GM19455 (cell line): ENCODE measurements around the gene PYCARD.
"Not testable (repeated sequence)": the region's sequence is repeated elsewhere in the genome, so short reads cannot be mapped to it uniquely, and the experiment has no call there.

Source experiments
- ATAC-seq: cut with Tn5 transposase; IDR thresholded peaks from one replicate; pipeline ENCODE4 v1.9.1; 2021; ENCODE audit not compliant: unreplicated experiment

Gene PYCARD

GRCh38 chr16:31202414-31203375 is at the start of gene PYCARD:
Gene PYCARD, minus strand, starts transcription at chr16:31202760. Its CDS starts 70 bp downstream, at chr16:31202690.
- peak; percentile 42 for ATAC-seq

GRCh38 chr16:31251435-31251834 is 48.9 kb upstream of the PYCARD start:
- ATAC-seq, result no peak

- ATAC-seq, result no peak
Measured at GRCh38 chr16:31250782-31251384, 48.3 kb upstream of the PYCARD start.

- ATAC-seq, result no peak
Measured at GRCh38 chr16:31248344-31248743, 45.8 kb upstream of the PYCARD start.

- no peak for ATAC-seq
Measured at GRCh38 chr16:31246296-31246695, 43.7 kb upstream of the PYCARD start.

GRCh38 chr16:31245598-31245997 is 43.0 kb upstream of the PYCARD start:
- not testable (repeated sequence) for ATAC-seq

GRCh38 chr16:31243734-31244670 is 41.4 kb upstream of the PYCARD start:
- no peak for ATAC-seq

GRCh38 chr16:31242206-31242605 is 39.6 kb upstream of the PYCARD start:
- ATAC-seq, result no peak

- ATAC-seq, result no peak
Measured at GRCh38 chr16:31238041-31238440, 35.5 kb upstream of the PYCARD start.

- no peak for ATAC-seq
Measured at GRCh38 chr16:31229501-31229900, 26.9 kb upstream of the PYCARD start.

GRCh38 chr16:31228206-31228605 is 25.6 kb upstream of the PYCARD start:
- ATAC-seq, result no peak

GRCh38 chr16:31225193-31225592 is 22.6 kb upstream of the PYCARD start:
- no peak for ATAC-seq

GRCh38 chr16:31224092-31224955 is 21.8 kb upstream of the PYCARD start:
- ATAC-seq, result no peak

- no peak for ATAC-seq
Measured at GRCh38 chr16:31223044-31223443, 20.5 kb upstream of the PYCARD start.

- no peak for ATAC-seq
Measured at GRCh38 chr16:31221357-31222160, 19.0 kb upstream of the PYCARD start.

GRCh38 chr16:31219154-31219741 is 16.7 kb upstream of the PYCARD start:
- ATAC-seq, result no peak

GRCh38 chr16:31217136-31217530 is 14.6 kb upstream of the PYCARD start:
- no peak for ATAC-seq

GRCh38 chr16:31216422-31217135 is 14.0 kb upstream of the PYCARD start, which contains the start of gene PYDC1:
Gene PYDC1, minus strand, starts transcription at chr16:31217135. Its CDS starts 107 bp downstream, at chr16:31217028.
- ATAC-seq, result no peak
